RWPE1 (cell line): Measurements from ENCODE around the gene UBE2J2.

Source experiments
- CTCF ChIA-PET: fragments of 350-600 bp; sonication (Branson Sonifier 250); formaldehyde crosslinking; extraction: SDS; loops from one replicate; lab custom pipeline; 2021; lab: Yijun Ruan, JAX
- POLR2A ChIA-PET: fragments of 400-600 bp; formaldehyde crosslinking; extraction: SDS; loops from one replicate; lab custom pipeline; 2020; ENCODE audit warnings: antibody characterized with exemption; ENCODE audit not compliant: low non-redundant PET; lab: Yijun Ruan, JAX
- DNase-seq: peaks from one replicate; pipeline ENCODE4 v3.0.0; 2012; ENCODE audit warnings: low spot score
- H3K27ac ChIP-seq: fragments of 450-650 bp; 2 replicates; pipeline ENCODE4 v1.5.1; 2017
- TF ChIP-seq, protein P1 (sequence below): fragments of 450-650 bp; conservative IDR thresholded peaks from 2 replicates; pipeline ENCODE4 v1.5.1; 2017; ENCODE audit warnings: low read depth, mild to moderate bottlenecking

The UBE2J2 gene

DNA sequence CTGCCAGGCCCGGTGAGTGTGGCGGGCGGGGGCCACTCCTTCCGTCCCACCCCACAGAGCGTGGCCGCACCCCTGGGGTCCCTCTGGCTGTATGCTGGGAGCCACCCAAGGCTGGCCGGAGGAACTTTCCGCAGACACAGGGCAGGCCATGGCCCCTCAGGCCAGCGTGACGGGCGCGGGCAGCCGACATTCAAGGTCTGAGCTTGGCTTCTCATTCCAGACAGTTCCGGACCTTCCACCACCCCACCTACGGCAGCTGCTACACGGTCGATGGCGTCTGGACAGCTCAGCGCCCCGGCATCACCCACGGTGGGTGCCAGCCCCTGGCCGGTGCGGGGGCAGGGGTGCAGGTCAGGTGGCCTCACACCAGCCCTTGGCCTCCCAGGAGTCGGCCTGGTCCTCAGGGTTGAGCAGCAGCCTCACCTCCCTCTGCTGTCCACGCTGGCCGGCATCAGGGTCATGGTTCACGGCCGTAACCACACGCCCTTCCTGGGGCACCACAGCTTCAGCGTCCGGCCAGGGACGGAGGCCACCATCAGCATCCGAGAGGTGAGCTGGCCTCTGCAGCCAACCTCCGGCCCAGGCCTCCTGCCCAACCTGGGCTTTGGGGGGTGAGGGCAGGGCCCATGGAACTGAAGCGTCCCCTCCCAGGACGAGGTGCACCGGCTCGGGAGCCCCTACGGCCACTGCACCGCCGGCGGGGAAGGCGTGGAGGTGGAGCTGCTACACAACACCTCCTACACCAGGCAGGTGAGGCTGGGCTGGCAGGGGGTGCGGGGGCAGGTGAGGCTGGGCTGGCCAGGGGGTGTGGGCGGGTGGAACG lies 13.8 kb upstream of the UBE2J2 start:
- ChIA-PET CTCF (no interaction called here), POLR2A (no interaction called here)
- no peak for DNase-seq
- no peak overlapping the region for H3K27ac ChIP-seq
- TF ChIP-seq, protein P1, sequence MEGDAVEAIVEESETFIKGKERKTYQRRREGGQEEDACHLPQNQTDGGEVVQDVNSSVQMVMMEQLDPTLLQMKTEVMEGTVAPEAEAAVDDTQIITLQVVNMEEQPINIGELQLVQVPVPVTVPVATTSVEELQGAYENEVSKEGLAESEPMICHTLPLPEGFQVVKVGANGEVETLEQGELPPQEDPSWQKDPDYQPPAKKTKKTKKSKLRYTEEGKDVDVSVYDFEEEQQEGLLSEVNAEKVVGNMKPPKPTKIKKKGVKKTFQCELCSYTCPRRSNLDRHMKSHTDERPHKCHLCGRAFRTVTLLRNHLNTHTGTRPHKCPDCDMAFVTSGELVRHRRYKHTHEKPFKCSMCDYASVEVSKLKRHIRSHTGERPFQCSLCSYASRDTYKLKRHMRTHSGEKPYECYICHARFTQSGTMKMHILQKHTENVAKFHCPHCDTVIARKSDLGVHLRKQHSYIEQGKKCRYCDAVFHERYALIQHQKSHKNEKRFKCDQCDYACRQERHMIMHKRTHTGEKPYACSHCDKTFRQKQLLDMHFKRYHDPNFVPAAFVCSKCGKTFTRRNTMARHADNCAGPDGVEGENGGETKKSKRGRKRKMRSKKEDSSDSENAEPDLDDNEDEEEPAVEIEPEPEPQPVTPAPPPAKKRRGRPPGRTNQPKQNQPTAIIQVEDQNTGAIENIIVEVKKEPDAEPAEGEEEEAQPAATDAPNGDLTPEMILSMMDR: no peak

DNA sequence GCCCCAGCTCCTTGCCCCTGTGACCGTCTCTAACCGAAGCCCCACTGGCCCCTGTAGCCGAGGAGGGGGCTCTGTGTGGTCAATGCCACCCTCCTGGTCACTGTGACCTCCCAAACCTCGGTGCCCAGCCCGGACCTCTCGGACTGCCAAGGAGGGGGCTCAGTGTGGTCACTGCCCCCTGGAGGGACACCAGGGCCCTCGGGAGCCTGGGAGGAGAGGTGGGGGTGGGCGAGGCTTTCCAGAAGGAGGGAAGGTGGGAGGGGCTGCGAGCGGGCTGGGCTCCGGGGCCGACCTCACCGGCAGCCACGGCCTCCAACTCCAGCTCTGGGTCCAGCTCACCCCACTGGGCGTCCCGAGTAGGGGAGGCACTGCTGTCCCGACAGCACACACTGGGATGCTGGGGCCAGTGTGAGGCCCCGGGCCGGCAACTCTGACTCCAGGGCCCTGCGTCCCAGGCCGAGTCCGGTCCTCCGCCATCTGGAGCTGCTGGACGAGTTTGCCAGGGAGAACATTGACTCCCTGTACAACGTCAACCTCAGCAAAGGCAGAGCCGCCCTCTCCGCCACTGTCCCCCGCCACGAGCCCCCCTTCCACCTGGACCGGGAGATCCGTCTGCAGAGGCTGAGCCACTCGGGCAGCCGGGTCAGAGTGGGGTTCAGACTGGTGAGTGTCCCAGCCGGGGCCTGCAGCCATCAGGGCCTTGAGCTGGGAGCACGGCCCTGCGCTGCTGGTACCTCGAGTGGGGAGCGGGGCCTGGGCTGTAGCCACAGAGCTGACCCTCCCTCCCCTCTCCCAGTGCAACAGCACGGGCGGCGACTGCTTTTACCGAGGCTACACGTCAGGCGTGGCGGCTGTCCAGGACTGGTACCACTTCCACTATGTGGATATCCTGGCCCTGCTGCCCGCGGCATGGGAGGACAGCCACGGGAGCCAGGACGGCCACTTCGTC lies 12.9 kb upstream of the UBE2J2 start:
- TF ChIP-seq, protein P1: no peak
- ChIA-PET POLR2A (no interaction called here), CTCF (no interaction called here)
- no peak for DNase-seq
- no peak overlapping the region for H3K27ac ChIP-seq

DNA sequence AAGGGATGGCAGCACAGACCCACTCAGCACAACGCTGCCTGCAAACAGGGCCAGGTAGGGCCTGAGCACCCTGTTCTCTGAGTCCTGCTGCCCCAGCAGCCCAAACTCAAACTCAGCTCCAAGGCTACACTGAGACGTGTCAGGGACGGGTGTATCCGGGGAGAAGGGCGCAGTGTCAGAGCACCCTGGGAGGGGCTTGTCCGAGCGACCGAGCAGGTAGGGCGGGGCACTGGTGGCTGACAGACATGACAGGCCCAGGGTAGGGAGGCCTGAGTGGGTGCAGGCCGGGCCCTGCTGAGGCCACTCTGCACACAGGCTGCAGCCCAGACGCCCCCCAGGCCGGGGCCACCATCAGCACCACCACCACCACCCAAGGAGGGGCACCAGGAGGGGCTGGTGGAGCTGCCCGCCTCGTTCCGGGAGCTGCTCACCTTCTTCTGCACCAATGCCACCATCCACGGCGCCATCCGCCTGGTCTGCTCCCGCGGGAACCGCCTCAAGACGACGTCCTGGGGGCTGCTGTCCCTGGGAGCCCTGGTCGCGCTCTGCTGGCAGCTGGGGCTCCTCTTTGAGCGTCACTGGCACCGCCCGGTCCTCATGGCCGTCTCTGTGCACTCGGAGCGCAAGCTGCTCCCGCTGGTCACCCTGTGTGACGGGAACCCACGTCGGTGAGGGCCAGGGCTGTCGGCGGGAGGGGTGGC lies 12.1 kb upstream of the UBE2J2 start:
- POLR2A ChIA-PET: interaction anchor here (0.5 kb wide), 1 partner anchor 12 kb away, joined by 4 read pairs; the partner anchor contains the start of gene UBE2J2
- TF ChIP-seq, protein P1: no peak
- H3K27ac ChIP-seq: no peak overlapping the region
- no peak for DNase-seq
- CTCF ChIA-PET: no interaction called here

DNA sequence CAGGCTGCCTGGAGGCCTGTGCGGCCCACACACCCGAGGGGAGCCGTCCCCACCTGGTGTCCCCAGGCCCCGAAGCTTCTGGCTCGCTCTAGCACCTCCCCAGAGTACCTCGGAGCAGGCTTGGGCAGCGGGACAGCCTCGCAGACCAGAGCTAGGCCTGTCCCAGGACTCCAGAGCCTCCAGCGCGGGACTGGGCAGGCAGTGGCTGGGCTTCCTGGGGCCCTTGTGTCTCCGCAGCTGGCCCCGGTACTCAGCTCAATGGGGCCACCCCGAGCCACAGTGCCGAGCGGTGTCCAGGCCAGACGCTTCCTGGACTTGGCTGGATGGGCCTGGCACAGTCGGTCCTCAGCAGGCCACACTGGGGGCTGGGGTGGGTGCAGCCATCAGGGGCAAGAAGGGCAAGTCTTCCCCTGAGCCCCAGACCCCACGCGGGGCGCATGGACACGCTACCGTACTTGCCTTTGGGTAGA lies 11.5 kb upstream of the UBE2J2 start:
- H3K27ac ChIP-seq: 0 out of 2 replicates have a peak overlapping the region, but pooled peaks have one; percentile 3
- ChIA-PET POLR2A (interaction anchor here (0.5 kb wide), 1 partner anchor 12 kb away, joined by 4 read pairs; the partner anchor contains the start of gene UBE2J2), CTCF (no interaction called here)
- no peak for DNase-seq
- TF ChIP-seq, protein P1: no peak

DNA sequence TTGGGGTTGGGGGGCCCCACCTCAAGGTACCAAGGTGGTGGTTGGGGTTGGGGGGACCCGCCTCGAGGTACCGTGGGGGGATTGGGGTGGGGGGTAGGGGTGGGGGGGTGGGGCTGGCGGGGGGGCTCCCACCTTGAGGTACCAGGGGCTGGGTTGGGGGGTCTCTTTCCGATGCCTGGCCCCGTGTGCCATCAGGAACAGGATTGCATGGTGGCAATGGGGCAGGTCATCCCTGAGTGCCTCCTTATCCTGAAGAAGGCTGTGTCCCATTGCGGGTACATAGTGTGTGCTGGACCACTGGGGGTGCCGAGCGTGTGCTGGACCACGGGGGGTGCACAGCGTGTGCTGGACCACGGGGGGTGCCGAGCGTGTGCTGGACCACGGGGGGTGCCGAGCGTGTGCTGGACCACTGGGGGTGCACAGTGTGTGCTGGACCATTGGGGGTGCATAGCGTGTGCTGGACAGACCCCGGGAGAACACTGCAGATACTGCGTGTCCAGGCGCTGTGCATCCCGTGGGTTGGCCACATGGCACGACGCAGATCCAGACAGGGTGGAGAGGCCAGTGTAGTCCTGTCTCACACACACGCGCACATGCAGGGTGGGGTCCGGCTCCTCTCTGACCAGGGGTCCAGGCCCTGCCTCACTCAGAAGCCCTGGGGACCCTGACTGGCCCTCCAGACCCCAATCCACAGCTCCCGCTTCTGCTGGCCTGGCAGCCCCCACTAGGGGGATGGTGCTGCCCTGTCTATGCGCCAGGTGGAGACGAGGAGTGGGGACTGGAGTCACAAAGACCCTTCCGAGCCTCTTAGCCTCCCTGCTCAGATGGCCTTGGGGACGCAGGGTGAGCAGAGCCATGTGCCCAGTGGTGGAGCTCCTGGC lies 10.8 kb upstream of the UBE2J2 start:
- TF ChIP-seq, protein P1: no peak
- 0 out of 2 replicates have a peak overlapping the region, but pooled peaks have one; percentile 3 for H3K27ac ChIP-seq
- no peak for DNase-seq
- POLR2A ChIA-PET: no interaction called here
- CTCF ChIA-PET: no interaction called here
